IPS-20b (cell line): ENCODE data around the gene DCAF10.
"Not testable (repeated sequence)": the region's sequence is repeated elsewhere in the genome, so short reads cannot be mapped to it uniquely, and the experiment has no call there.

Source experiments
- H3K27ac ChIP-seq: one replicate; pipeline ENCODE4 v1.5.1; 2013; ENCODE audit warnings: low read length
- H3K27me3 ChIP-seq: 2 replicates; pipeline ENCODE4 v1.6.1; 2013; ENCODE audit warnings: mild to moderate bottlenecking, low read length, inconsistent platforms; ENCODE audit not compliant: insufficient read depth
- H3K36me3 ChIP-seq: 2 replicates; pipeline ENCODE4 v1.6.1; 2013; ENCODE audit warnings: low read depth, mild to moderate bottlenecking, inconsistent platforms, low read length, moderate library complexity; ENCODE audit not compliant: insufficient read depth
- H3K4me1 ChIP-seq: 2 replicates; pipeline ENCODE4 v1.6.1; 2013; ENCODE audit warnings: mild to moderate bottlenecking, control low read depth, inconsistent platforms, low read length, moderate library complexity; ENCODE audit not compliant: insufficient read depth
- H3K4me3 ChIP-seq: 2 replicates; pipeline ENCODE4 v1.5.1; 2013; ENCODE audit warnings: mild to moderate bottlenecking, low read length, inconsistent platforms
- H3K9ac ChIP-seq: 2 replicates; pipeline ENCODE4 v1.6.1; 2013; ENCODE audit warnings: low read depth, mild to moderate bottlenecking, inconsistent platforms, low read length, moderate library complexity
- H3K9me3 ChIP-seq: 2 replicates; pipeline ENCODE4 v1.6.1; 2013; ENCODE audit warnings: mild to moderate bottlenecking, low read depth, low read length, inconsistent platforms; ENCODE audit not compliant: insufficient read depth

Gene DCAF10

DNA sequence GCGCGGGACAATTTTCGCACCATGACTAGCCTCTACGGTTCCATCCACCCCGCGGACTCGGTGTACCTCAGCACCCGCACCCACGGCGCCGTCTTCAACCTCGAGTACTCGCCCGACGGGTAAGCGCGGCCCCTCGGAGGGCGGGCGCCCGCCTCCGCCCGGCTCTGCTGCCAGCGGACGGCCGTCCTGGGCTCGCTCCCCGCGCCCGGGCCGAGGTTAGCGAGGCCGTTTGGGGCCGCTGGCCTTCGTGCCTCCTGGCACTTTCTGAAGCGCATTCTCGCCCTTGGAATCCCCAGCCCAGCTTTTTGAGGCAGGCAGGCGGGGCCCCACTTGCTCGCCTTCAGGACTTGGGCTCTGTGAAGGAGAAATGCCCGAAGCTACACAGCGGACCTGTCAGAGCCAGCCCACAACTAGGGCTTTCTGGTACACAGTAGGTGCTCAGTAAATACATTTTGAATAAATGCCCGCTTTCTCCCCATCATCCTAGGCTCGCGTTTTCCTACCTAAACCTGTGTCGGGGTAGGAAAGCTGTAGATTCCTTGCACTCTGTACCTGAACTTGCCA, 772 bp downstream of the DCAF10 start:
- Histone ChIP-seq H3K36me3 (no peaks in the 10 kb centered on the region), H3K4me3 (peak overlapping the region; percentile 98), H3K27me3 (no peaks in the 10 kb centered on the region), H3K4me1 (peaks cover 13% of the 10 kb centered on the region; the same call in 1 of the 2 replicates), H3K9me3 (no peaks in the 10 kb centered on the region), H3K27ac (peak overlapping the region; percentile 14), H3K9ac (peak overlapping the region; percentile 92)

GRCh38 chr9:37801959-37802711, 1.5 kb downstream of the DCAF10 start:
- Histone ChIP-seq H3K4me3 (peak overlapping the region; percentile 98), H3K27ac (no peak overlapping the region), H3K27me3 (no peaks in the 10 kb centered on the region), H3K36me3 (no peaks in the 10 kb centered on the region), H3K4me1 (peaks cover 13% of the 10 kb centered on the region; the same call in 1 of the 2 replicates), H3K9me3 (no peaks in the 10 kb centered on the region), H3K9ac (peak overlapping the region; percentile 92; the same call in 1 of the 2 replicates)

DNA sequence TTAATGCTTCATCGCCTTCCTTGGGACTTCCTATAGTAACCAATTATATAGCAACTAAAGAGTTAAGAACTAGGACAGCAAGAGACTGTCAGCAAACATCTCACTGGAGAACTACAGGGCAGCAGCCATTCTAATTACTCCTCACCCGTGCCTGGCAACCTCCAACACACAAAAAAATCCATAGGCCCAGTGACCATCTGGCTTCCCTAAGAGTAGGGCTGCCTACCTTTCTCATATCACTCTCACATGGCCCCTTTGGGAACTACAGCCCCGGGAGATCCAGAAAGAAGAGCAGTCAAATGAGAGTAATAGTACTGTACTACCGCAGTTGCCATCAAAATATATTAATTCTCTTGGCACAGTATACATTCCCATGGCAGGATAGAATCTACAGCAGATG, 5.7 kb downstream of the DCAF10 start:
- Histone ChIP-seq H3K36me3 (no peaks in the 10 kb centered on the region), H3K27me3 (no peaks in the 10 kb centered on the region), H3K4me1 (peaks cover 7% of the 10 kb centered on the region; the same call in 1 of the 2 replicates), H3K27ac (no peak overlapping the region), H3K9ac (no peak overlapping the region), H3K4me3 (no peak overlapping the region), H3K9me3 (no peaks in the 10 kb centered on the region)

GRCh38 chr9:37809676-37810075, 9.1 kb downstream of the DCAF10 start:
- not testable (repeated sequence) for H3K9ac ChIP-seq, H3K27ac ChIP-seq, H3K4me3 ChIP-seq, H3K27me3 ChIP-seq, H3K9me3 ChIP-seq, H3K4me1 ChIP-seq, H3K36me3 ChIP-seq

GRCh38 chr9:37811906-37812476, 11.4 kb downstream of the DCAF10 start:
- H3K27ac ChIP-seq: no peak overlapping the region
- no peaks in the 10 kb centered on the region for H3K36me3 ChIP-seq
- H3K9me3 ChIP-seq: no peaks in the 10 kb centered on the region
- no peaks in the 10 kb centered on the region for H3K27me3 ChIP-seq
- no peaks in the 10 kb centered on the region for H3K4me1 ChIP-seq
- H3K9ac ChIP-seq: no peak overlapping the region
- H3K4me3 ChIP-seq: no peak overlapping the region

- H3K9ac ChIP-seq: no peak overlapping the region
- H3K9me3 ChIP-seq: no peaks in the 10 kb centered on the region
- no peaks in the 10 kb centered on the region for H3K4me1 ChIP-seq
- no peak overlapping the region for H3K4me3 ChIP-seq
- no peaks in the 10 kb centered on the region for H3K36me3 ChIP-seq
- no peak overlapping the region for H3K27ac ChIP-seq
- no peaks in the 10 kb centered on the region for H3K27me3 ChIP-seq
These were observed 12.3 kb downstream of the DCAF10 start for GRCh38 chr9:37812773-37813379.

DNA sequence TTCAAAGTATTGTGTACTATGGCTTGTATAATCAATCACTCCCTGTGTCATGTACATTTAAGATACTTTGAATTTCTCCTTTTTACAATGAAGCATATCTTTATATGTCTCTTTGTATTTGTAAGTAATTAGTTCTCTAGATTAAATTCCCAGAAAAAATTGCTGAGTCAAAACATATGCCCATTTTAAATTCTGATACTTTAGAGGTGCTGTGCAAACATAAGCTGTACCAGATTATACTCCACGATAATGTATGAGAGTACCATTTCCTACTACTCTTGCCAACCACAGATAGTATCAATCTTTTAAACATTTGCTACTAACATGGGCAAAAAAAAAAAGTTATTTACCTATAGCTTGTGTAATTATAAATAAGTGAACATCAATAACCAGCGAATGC, 18.3 kb downstream of the DCAF10 start:
- Histone ChIP-seq H3K9ac (no peak overlapping the region), H3K9me3 (no peaks in the 10 kb centered on the region), H3K4me1 (no peaks in the 10 kb centered on the region), H3K4me3 (no peak overlapping the region), H3K36me3 (peaks cover 19% of the 10 kb centered on the region; the same call in 1 of the 2 replicates), H3K27ac (no peak overlapping the region), H3K27me3 (no peaks in the 10 kb centered on the region)

DNA sequence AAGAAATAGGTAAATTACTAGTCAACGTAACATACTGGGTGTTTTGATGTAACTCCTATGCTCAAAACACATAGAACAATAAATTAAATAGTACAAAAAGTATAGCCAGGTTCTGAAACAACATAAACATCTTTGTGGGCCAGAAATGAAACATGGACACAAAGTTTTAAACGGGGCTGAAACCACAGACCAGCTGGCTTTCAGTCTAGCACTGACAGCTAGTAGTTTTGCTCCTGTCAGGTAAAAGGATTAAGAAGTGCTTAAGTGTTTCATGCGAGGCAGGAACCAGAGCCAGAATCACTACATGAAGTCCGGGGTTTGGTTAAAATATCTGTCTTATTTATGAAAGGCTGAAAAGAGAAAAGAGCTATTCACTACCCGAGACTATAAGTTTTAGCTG, 19.5 kb downstream of the DCAF10 start:
- no peak overlapping the region for H3K4me3 ChIP-seq
- H3K9ac ChIP-seq: no peak overlapping the region
- H3K27me3 ChIP-seq: no peaks in the 10 kb centered on the region
- H3K4me1 ChIP-seq: no peaks in the 10 kb centered on the region
- H3K27ac ChIP-seq: no peak overlapping the region
- H3K9me3 ChIP-seq: no peaks in the 10 kb centered on the region
- peaks cover 25% of the 10 kb centered on the region for H3K36me3 ChIP-seq

GRCh38 chr9:37825174-37825573, 24.6 kb downstream of the DCAF10 start:
- H3K27me3 ChIP-seq, H3K4me3 ChIP-seq, H3K4me1 ChIP-seq, H3K9me3 ChIP-seq, H3K27ac ChIP-seq, H3K9ac ChIP-seq: not testable (repeated sequence)
- H3K36me3 ChIP-seq: peaks cover 32% of the 10 kb centered on the region

GRCh38 chr9:37827483-37828165, 27.0 kb downstream of the DCAF10 start:
- H3K27ac ChIP-seq: no peak overlapping the region
- H3K4me1 ChIP-seq: no peaks in the 10 kb centered on the region
- H3K36me3 ChIP-seq: peaks cover 20% of the 10 kb centered on the region
- no peaks in the 10 kb centered on the region for H3K27me3 ChIP-seq
- no peak overlapping the region for H3K9ac ChIP-seq
- H3K4me3 ChIP-seq: no peak overlapping the region
- no peaks in the 10 kb centered on the region for H3K9me3 ChIP-seq

DNA sequence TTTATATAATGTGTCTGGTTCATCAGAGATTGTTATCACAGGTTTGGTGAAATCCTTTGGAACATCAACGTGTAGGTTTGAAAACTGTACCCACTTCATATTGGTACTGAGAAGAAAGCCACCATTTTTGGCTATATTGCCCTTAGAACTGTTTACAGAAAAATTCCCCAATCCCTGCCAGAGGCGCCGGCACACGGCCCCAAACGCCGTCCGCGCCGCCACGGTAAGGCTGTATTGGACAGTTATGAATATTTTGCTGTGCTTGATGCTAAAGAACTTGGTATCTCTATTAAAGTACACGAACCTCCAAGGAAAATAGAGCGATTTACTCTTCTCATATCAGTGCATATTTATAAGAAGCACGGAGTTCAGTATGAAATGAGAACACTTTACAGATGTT, 35.2 kb downstream of the DCAF10 start:
- no peaks in the 10 kb centered on the region for H3K27me3 ChIP-seq
- no peak overlapping the region for H3K27ac ChIP-seq
- no peak overlapping the region for H3K9ac ChIP-seq
- H3K36me3 ChIP-seq: no peaks in the 10 kb centered on the region
- no peaks in the 10 kb centered on the region for H3K4me1 ChIP-seq
- H3K9me3 ChIP-seq: no peaks in the 10 kb centered on the region
- no peak overlapping the region for H3K4me3 ChIP-seq
